Activated gamma-delta T cell treated with Interleukin-2 at 50 U/mL for 16 hours (primary cell): ENCODE measurements around the gene ZNF777.

Source experiments
- DNase-seq: peaks from one replicate; pipeline ENCODE4 v3.0.0-alpha.2; 2020

Gene ZNF777

GRCh38 chr7:149476791-149477190 lies 15.9 kb upstream of the ZNF777 start:
- DNase-seq: no peak

- no peak for DNase-seq
Observed at GRCh38 chr7:149475121-149476045, 14.5 kb upstream of the ZNF777 start.

GRCh38 chr7:149474309-149475120 lies 13.7 kb upstream of the ZNF777 start:
- no peak for DNase-seq

GRCh38 chr7:149473251-149473650 lies 12.4 kb upstream of the ZNF777 start:
- no peak for DNase-seq

- no peak for DNase-seq
Observed at GRCh38 chr7:149471289-149471953, 10.6 kb upstream of the ZNF777 start.

GRCh38 chr7:149469806-149470205 lies 8.9 kb upstream of the ZNF777 start:
- no peak for DNase-seq

- no peak for DNase-seq
Observed at GRCh38 chr7:149468208-149468607, 7.3 kb upstream of the ZNF777 start.

- DNase-seq: no peak
Observed at GRCh38 chr7:149467321-149467859, 6.5 kb upstream of the ZNF777 start.

- no peak for DNase-seq
Observed at GRCh38 chr7:149466364-149466763, 5.5 kb upstream of the ZNF777 start.

GRCh38 chr7:149463500-149464161 lies 2.8 kb upstream of the ZNF777 start:
- no peak for DNase-seq

- DNase-seq: no peak
Observed at GRCh38 chr7:149462101-149462520, 1.2 kb upstream of the ZNF777 start.

GRCh38 chr7:149459540-149460452 lies 1.1 kb downstream of the ZNF777 start:
- no peak for DNase-seq

- DNase-seq: no peak
Observed at GRCh38 chr7:149459201-149459539, 1.7 kb downstream of the ZNF777 start.

- DNase-seq: no peak
Observed at GRCh38 chr7:149458235-149458634, 2.6 kb downstream of the ZNF777 start.

- DNase-seq: no peak
Observed at GRCh38 chr7:149457766-149458165, 3.1 kb downstream of the ZNF777 start.

- no peak for DNase-seq
Observed at GRCh38 chr7:149456506-149457421, 4.1 kb downstream of the ZNF777 start.

GRCh38 chr7:149455175-149455950 lies 5.5 kb downstream of the ZNF777 start:
- DNase-seq: no peak

- DNase-seq: no peak
Observed at GRCh38 chr7:149454750-149455149, 6.1 kb downstream of the ZNF777 start.

GRCh38 chr7:149454006-149454405 lies 6.9 kb downstream of the ZNF777 start:
- DNase-seq: no peak

GRCh38 chr7:149450821-149451220 lies 10.0 kb downstream of the ZNF777 start:
- DNase-seq: no peak
